GM23248 (cell line): Measurements from ENCODE around the gene KSR2.

Experiments
- EZH2 ChIP-seq: fragments of 200-600 bp; sonication (generic); IDR thresholded peaks from 2 replicates; pipeline ENCODE4 v1.6.1; 2018; ENCODE audit warnings: antibody characterized with exemption, mild to moderate bottlenecking; ENCODE audit not compliant: insufficient read depth, poor library complexity, severe bottlenecking
- EZH2phosphoT487 ChIP-seq: fragments of 200-600 bp; sonication (generic); IDR thresholded peaks from 2 replicates; pipeline ENCODE4 v1.6.1; 2018; ENCODE audit warnings: antibody characterized with exemption, moderate library complexity, mild to moderate bottlenecking, low read depth; ENCODE audit not compliant: insufficient read depth

DNA sequence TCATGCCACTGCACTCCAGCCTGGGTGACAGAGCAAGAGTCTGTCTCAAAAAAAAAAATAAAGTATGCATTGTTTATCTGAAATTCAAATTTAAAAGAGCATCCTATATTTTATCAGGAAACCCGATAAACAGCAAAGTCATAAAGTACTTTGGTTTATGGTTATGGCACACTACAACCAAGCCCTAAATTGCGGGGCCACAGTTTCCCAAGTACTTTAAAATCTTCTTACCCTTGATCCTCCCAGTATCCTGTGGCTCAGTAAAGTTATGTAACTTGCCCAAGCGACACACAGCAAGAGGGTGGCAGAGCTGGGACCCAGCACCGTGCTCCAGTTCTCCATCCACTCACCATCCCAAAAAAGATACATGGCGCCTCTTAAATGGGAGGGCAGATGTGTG lies 35.2 kb downstream of the KSR2 start:
- TF ChIP-seq EZH2 (no peak), EZH2phosphoT487 (no peak)
